GM12878 (cell line): Measurements from ENCODE around the gene CRACDL. TPM values are rescaled to one million over a fixed set of nuclear protein-coding genes. Genes with fewer than 3 reads are reported as not detected.

ENCODE experiments used
- BCL11A ChIP-seq: IDR thresholded peaks from 2 replicates; pipeline ENCODE4 v1.6.1; 2011; ENCODE audit warnings: low read depth, low read length
- BRCA1 ChIP-seq: IDR thresholded peaks from 2 replicates; pipeline ENCODE4 v1.6.1; 2011; ENCODE audit warnings: low read depth, low read length, improper control_type of control experiment
- CEBPB ChIP-seq, 2 experiments: fragments of 150-350 bp in 1 of 2; IDR thresholded peaks; 2 replicates each; pipeline ENCODE4 v1.6.1; 2012 to 2014; ENCODE audit warnings: low read depth in 2 of 2, low read length in 2 of 2, borderline replicate concordance in 1 of 2, inconsistent platforms in 1 of 2
- CREB1 ChIP-seq: IDR thresholded peaks from 2 replicates; pipeline ENCODE4 v1.6.1; 2012; ENCODE audit warnings: low read depth, mild to moderate bottlenecking, inconsistent platforms
- CREM ChIP-seq: IDR thresholded peaks from 2 replicates; pipeline ENCODE4 v1.6.1; 2014; ENCODE audit warnings: antibody characterized with exemption, low read depth
- DPF2 ChIP-seq: fragments of 450-650 bp; IDR thresholded peaks from 2 replicates; pipeline ENCODE4 v1.6.1; 2017; ENCODE audit warnings: mild to moderate bottlenecking
- EGR1 ChIP-seq, 2 experiments: IDR thresholded peaks; 1 replicate in 1 of 2; 2 replicates in 1 of 2; pipeline ENCODE4 v1.6.1; 2011 to 2012; ENCODE audit warnings: low read depth in 2 of 2, low read length in 2 of 2, borderline replicate concordance in 1 of 2, mild to moderate bottlenecking in 1 of 2, moderate library complexity in 1 of 2
- JUNB ChIP-seq: IDR thresholded peaks from 2 replicates; pipeline ENCODE4 v1.6.1; 2016; ENCODE audit warnings: antibody characterized with exemption, mild to moderate bottlenecking
- LARP7 ChIP-seq: fragments of 450-650 bp; IDR thresholded peaks from 2 replicates; pipeline ENCODE4 v1.6.1; 2017; ENCODE audit warnings: mild to moderate bottlenecking
- MTA2 ChIP-seq: fragments of 450-650 bp; IDR thresholded peaks from 2 replicates; pipeline ENCODE4 v1.6.1; 2016; ENCODE audit warnings: low read depth, mild to moderate bottlenecking, moderate library complexity
- NBN ChIP-seq: fragments of 450-650 bp; IDR thresholded peaks from 2 replicates; pipeline ENCODE4 v1.6.1; 2016
- NFIC ChIP-seq: IDR thresholded peaks from 2 replicates; pipeline ENCODE4 v1.6.1; 2012; ENCODE audit warnings: low read depth, mild to moderate bottlenecking, inconsistent platforms, low read length, moderate library complexity
- PAX8 ChIP-seq: fragments of 450-650 bp; IDR thresholded peaks from 2 replicates; pipeline ENCODE4 v1.6.1; 2017; ENCODE audit warnings: mild to moderate bottlenecking, moderate library complexity
- RAD21 ChIP-seq: IDR thresholded peaks from 2 replicates; pipeline ENCODE4 v1.6.1; 2011; ENCODE audit warnings: mild to moderate bottlenecking, low read depth, low read length, moderate library complexity; ENCODE audit not compliant: insufficient read depth
- RBBP5 ChIP-seq: fragments of 200-600 bp; sonication (generic); conservative IDR thresholded peaks from 2 replicates; pipeline ENCODE4 v1.6.1; 2016
- RCOR1 ChIP-seq: conservative IDR thresholded peaks from 2 replicates; pipeline ENCODE4 v1.6.1; 2012; ENCODE audit warnings: low read depth, low read length, improper control_type of control experiment
- SMAD5 ChIP-seq: IDR thresholded peaks from 2 replicates; pipeline ENCODE4 v1.6.1; 2016; ENCODE audit warnings: antibody characterized with exemption, low read depth
- SMC3 ChIP-seq: IDR thresholded peaks from 2 replicates; pipeline ENCODE4 v1.6.1; 2011; ENCODE audit warnings: low read length, improper control_type of control experiment, borderline replicate concordance
- SUZ12 ChIP-seq: fragments of 200-600 bp; sonication (generic); IDR thresholded peaks from one replicate; pipeline ENCODE4 v1.6.1; 2018; ENCODE audit warnings: antibody characterized with exemption, mild to moderate bottlenecking; ENCODE audit not compliant: unreplicated experiment
- TCF12 ChIP-seq: IDR thresholded peaks from 2 replicates; pipeline ENCODE4 v1.6.1; 2011; ENCODE audit warnings: low read depth, mild to moderate bottlenecking, low read length
- YY1 ChIP-seq: IDR thresholded peaks from 2 replicates; pipeline ENCODE4 v1.6.1; 2011; ENCODE audit warnings: low read depth, mild to moderate bottlenecking, low read length
- polyA plus RNA-seq, 11 experiments: library from polyadenylated mRNA; depleted of rRNA in 4 of 11; unstranded in 6 of 11; stranded (reverse) in 5 of 11; fragments of >200 nt; fragmentation: Nextera tagmentation in 4 of 11; fragmentation: Illumina TruSeq in 1 of 11; extraction: Ambion mirVana in 4 of 11; extraction: Trizol in 1 of 11; gene quantifications; 1 replicate in 1 of 11; 2 replicates in 10 of 11; pipeline versions ENCODE4 v1.2.1 to v1.2.3, GENCODE V29; 2011 to 2016; ENCODE audit warnings: inconsistent platforms in 2 of 11, missing spikeins in 2 of 11, low read depth in 1 of 11
- total RNA-seq, 4 experiments: library from RNA; depleted of rRNA in 3 of 4; stranded (reverse); fragments of >200 nt in 3 of 4; fragmentation: Illumina TruSeq in 1 of 4; extraction: Trizol in 1 of 4; gene quantifications; 2 replicates each; pipeline versions ENCODE4 v1.2.1 to v1.2.3, GENCODE V29; 2013 to 2021
- TF ChIP-seq, protein P1 (sequence below): fragments of 150-350 bp; IDR thresholded peaks from 2 replicates; pipeline ENCODE4 v1.6.1; 2016; ENCODE audit warnings: low read depth, low read length
- TF ChIP-seq, protein P2 (sequence below): IDR thresholded peaks from 2 replicates; pipeline ENCODE4 v1.6.1; 2011; ENCODE audit warnings: borderline replicate concordance, low read depth, mild to moderate bottlenecking, moderate library complexity, low read length; ENCODE audit not compliant: insufficient read depth, poor library complexity, severe bottlenecking
- TF ChIP-seq, protein P3 (sequence below): fragments of 450-650 bp; conservative IDR thresholded peaks from 2 replicates; pipeline ENCODE4 v1.6.1; 2017; ENCODE audit warnings: mild to moderate bottlenecking, moderate library complexity
- TF ChIP-seq, protein P4 (sequence below): IDR thresholded peaks from 2 replicates; pipeline ENCODE4 v1.6.1; 2012; ENCODE audit warnings: low read depth, low read length, improper control_type of control experiment

CRACDL gene
- total and polyA plus RNA-seq, 10 of the 15 experiments (the other 5 are each of a cell fraction or from before 2014, with no cell fraction given), result 0.03 to 0.72 (median 0.14) TPM

DNA sequence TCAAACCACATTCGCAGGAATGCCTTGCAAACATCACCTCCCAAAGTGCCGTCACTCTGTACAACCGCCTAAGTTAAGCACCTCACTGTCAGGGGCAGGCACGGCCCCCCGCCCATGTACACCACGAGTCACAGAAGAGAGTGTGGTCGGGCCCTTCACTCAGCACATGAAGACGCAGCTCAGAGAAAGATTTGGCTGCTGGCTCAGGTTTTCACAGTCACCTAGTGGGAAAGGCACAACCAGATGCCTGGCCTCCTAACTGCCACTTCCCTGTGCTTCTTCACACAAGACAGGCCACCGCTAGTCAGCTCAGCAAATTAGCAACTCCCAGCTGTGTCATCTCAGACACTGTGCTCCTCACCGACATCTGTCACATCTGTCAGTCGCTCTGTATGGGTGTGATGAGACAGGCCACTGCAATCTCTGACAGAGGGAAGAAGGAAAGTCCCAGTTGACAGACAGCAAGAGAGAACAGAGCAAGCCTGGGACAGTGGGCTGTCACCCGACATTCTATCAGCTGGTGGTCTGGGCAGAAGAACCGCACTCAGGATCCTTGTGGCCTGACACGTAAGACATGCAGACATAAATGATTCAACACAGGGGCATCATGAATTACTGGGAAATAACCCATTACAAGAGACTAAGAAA is 60.8 kb downstream of the CRACDL start (continued):
- TF ChIP-seq YY1, result no peak
- peak; percentile 91 for TF ChIP-seq JUNB
- TF ChIP-seq CEBPB (IDR thresholded peaks at IDR 0.05; ENCODE audit: borderline replicate concordance in 1 of 2, low read depth in 2 of 2, low read length in 2 of 2), result 0 out of 4 replicates have a peak, but pooled peaks of 1 of the 2 experiments have one; percentile 47
- TF ChIP-seq EGR1 (IDR thresholded peaks at IDR 0.05; ENCODE audit: borderline replicate concordance in 1 of 2, low read depth in 2 of 2, low read length in 2 of 2), result no peak
- no peak for TF ChIP-seq RBBP5
- TF ChIP-seq SMC3, result no peak
- no peak for TF ChIP-seq RCOR1
- TF ChIP-seq, protein P1, sequence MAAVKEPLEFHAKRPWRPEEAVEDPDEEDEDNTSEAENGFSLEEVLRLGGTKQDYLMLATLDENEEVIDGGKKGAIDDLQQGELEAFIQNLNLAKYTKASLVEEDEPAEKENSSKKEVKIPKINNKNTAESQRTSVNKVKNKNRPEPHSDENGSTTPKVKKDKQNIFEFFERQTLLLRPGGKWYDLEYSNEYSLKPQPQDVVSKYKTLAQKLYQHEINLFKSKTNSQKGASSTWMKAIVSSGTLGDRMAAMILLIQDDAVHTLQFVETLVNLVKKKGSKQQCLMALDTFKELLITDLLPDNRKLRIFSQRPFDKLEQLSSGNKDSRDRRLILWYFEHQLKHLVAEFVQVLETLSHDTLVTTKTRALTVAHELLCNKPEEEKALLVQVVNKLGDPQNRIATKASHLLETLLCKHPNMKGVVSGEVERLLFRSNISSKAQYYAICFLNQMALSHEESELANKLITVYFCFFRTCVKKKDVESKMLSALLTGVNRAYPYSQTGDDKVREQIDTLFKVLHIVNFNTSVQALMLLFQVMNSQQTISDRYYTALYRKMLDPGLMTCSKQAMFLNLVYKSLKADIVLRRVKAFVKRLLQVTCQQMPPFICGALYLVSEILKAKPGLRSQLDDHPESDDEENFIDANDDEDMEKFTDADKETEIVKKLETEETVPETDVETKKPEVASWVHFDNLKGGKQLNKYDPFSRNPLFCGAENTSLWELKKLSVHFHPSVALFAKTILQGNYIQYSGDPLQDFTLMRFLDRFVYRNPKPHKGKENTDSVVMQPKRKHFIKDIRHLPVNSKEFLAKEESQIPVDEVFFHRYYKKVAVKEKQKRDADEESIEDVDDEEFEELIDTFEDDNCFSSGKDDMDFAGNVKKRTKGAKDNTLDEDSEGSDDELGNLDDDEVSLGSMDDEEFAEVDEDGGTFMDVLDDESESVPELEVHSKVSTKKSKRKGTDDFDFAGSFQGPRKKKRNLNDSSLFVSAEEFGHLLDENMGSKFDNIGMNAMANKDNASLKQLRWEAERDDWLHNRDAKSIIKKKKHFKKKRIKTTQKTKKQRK, result no peak
- TF ChIP-seq BCL11A, result peak; percentile 48; the same call in 1 of the 2 replicates
- peak; percentile 60; the same call in 1 of the 2 replicates for TF ChIP-seq CREB1
- no peak; the same call in 1 of the 2 replicates for TF ChIP-seq MTA2
- TF ChIP-seq SMAD5, result no peak
- no peak for TF ChIP-seq NBN
- TF ChIP-seq SUZ12, result no peak
- no peak for TF ChIP-seq LARP7
- TF ChIP-seq, protein P2, sequence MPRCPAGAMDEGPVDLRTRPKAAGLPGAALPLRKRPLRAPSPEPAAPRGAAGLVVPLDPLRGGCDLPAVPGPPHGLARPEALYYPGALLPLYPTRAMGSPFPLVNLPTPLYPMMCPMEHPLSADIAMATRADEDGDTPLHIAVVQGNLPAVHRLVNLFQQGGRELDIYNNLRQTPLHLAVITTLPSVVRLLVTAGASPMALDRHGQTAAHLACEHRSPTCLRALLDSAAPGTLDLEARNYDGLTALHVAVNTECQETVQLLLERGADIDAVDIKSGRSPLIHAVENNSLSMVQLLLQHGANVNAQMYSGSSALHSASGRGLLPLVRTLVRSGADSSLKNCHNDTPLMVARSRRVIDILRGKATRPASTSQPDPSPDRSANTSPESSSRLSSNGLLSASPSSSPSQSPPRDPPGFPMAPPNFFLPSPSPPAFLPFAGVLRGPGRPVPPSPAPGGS, result no peak
- TF ChIP-seq DPF2, result peak; percentile 64; the same call in 1 of the 2 replicates
- no peak for TF ChIP-seq PAX8
- no peak for TF ChIP-seq BRCA1
- peak; percentile 81 for TF ChIP-seq CREM
- TF ChIP-seq, protein P3, sequence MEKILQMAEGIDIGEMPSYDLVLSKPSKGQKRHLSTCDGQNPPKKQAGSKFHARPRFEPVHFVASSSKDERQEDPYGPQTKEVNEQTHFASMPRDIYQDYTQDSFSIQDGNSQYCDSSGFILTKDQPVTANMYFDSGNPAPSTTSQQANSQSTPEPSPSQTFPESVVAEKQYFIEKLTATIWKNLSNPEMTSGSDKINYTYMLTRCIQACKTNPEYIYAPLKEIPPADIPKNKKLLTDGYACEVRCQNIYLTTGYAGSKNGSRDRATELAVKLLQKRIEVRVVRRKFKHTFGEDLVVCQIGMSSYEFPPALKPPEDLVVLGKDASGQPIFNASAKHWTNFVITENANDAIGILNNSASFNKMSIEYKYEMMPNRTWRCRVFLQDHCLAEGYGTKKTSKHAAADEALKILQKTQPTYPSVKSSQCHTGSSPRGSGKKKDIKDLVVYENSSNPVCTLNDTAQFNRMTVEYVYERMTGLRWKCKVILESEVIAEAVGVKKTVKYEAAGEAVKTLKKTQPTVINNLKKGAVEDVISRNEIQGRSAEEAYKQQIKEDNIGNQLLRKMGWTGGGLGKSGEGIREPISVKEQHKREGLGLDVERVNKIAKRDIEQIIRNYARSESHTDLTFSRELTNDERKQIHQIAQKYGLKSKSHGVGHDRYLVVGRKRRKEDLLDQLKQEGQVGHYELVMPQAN, result no peak
- TF ChIP-seq, protein P4, sequence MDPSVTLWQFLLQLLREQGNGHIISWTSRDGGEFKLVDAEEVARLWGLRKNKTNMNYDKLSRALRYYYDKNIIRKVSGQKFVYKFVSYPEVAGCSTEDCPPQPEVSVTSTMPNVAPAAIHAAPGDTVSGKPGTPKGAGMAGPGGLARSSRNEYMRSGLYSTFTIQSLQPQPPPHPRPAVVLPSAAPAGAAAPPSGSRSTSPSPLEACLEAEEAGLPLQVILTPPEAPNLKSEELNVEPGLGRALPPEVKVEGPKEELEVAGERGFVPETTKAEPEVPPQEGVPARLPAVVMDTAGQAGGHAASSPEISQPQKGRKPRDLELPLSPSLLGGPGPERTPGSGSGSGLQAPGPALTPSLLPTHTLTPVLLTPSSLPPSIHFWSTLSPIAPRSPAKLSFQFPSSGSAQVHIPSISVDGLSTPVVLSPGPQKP, result no peak
- peak; percentile 94 for TF ChIP-seq NFIC
- TF ChIP-seq RAD21, result no peak
- TF ChIP-seq TCF12, result peak; percentile 87; the same call in 1 of the 2 replicates
